Endothelial cell of umbilical vein (primary cell): ENCODE data around the gene SSX2IP. TPM values are rescaled to one million over a fixed set of nuclear protein-coding genes. Genes with fewer than 3 reads are reported as not detected.

Experiments used
- BruUV-seq: library from RNA; stranded (reverse); fragments of 400-500 nt; replicated peaks from 2 replicates; lab custom pipeline; 2021; lab: Mats Ljungman, UMichigan
- CTCF ChIA-PET: fragments of 300-600, 350-600 bp; sonication (Branson Sonifier 250); formaldehyde crosslinking; loops from one replicate; lab custom pipeline; 2021; ENCODE audit warnings: antibody characterized with exemption, inconsistent platforms; lab: Charles Lee
- POLR2A ChIA-PET: fragments of 300-600, 350-600 bp; sonication (Branson Sonifier 250); formaldehyde crosslinking; loops from one replicate; lab custom pipeline; 2021; ENCODE audit warnings: antibody characterized with exemption, inconsistent platforms; lab: Charles Lee
- DNase-seq: peaks from one replicate; pipeline ENCODE4 v3.0.0-alpha.2; 2011; ENCODE audit warnings: low read depth, low spot score
- FAIRE-seq: peaks from 2 replicates; lab custom pipeline; 2011; peaks lifted over from hg19 to GRCh38; lab: Jason Lieb, UNC
- H2AFZ ChIP-seq: 2 replicates; pipeline ENCODE4 v1.6.0; 2012; ENCODE audit warnings: low read depth, low read length, control low read depth, inconsistent platforms
- H3K27ac ChIP-seq: 2 replicates; pipeline ENCODE4 v1.5.1; 2011; ENCODE audit warnings: low read depth, mild to moderate bottlenecking, control low read depth, low read length, moderate library complexity; ENCODE audit not compliant: insufficient read depth
- H3K27me3 ChIP-seq, 2 experiments: 2 replicates each; pipeline versions ENCODE4 v1.6.0 to v1.6.1; 2011; ENCODE audit warnings: low read length in 2 of 2, mixed read lengths in 1 of 2; ENCODE audit not compliant: control insufficient read depth in 2 of 2, insufficient read depth in 2 of 2
- H3K36me3 ChIP-seq, 2 experiments: 2 replicates in 1 of 2; 3 replicates in 1 of 2; pipeline ENCODE4 v1.5.1; 2011; ENCODE audit warnings: low read length in 2 of 2, mild to moderate bottlenecking in 1 of 2, moderate library complexity in 1 of 2; ENCODE audit not compliant: control insufficient read depth in 2 of 2, insufficient read depth in 2 of 2; ENCODE audit errors: extremely low read depth in 1 of 2
- H3K4me1 ChIP-seq: 3 replicates; pipeline ENCODE4 v1.5.1; 2011; ENCODE audit warnings: mild to moderate bottlenecking, low read length; ENCODE audit not compliant: control insufficient read depth, insufficient read depth; ENCODE audit errors: extremely low read depth
- H3K4me2 ChIP-seq: 2 replicates; pipeline ENCODE4 v1.6.1; 2011; ENCODE audit warnings: low read length, control low read depth, mixed read lengths; ENCODE audit not compliant: insufficient read depth
- H3K4me3 ChIP-seq, 3 experiments: fragments of 200-600 bp in 1 of 3; sonication (generic), shearing (Covaris generic) in 1 of 3; replicated peaks in 1 of 3; 2 replicates each; pipeline ENCODE4 v1.5.1; 2011 to 2016; ENCODE audit warnings: control low read depth in 3 of 3, low read length in 3 of 3, mild to moderate bottlenecking in 2 of 3, inconsistent platforms in 1 of 3, low read depth in 1 of 3, moderate library complexity in 1 of 3; ENCODE audit not compliant: insufficient read depth in 1 of 3
- H3K79me2 ChIP-seq: 2 replicates; pipeline ENCODE4 v1.6.0; 2012; ENCODE audit warnings: low read length, inconsistent platforms; ENCODE audit not compliant: control insufficient read depth, insufficient read depth
- H3K9ac ChIP-seq: replicated peaks from 2 replicates; pipeline ENCODE3; 2011; ENCODE audit warnings: low read length, control low read depth; ENCODE audit not compliant: insufficient read depth; ENCODE audit errors: extremely low read depth
- H3K9me1 ChIP-seq: replicated peaks from 3 replicates; pipeline ENCODE4 v1.6.0; 2011; ENCODE audit warnings: mild to moderate bottlenecking, low read length; ENCODE audit not compliant: control insufficient read depth, insufficient read depth; ENCODE audit errors: extremely low read depth
- H3K9me3 ChIP-seq: replicated peaks from 2 replicates; pipeline ENCODE4 v1.5.1; 2012; ENCODE audit warnings: low read length, inconsistent platforms; ENCODE audit not compliant: control insufficient read depth, insufficient read depth
- H4K20me1 ChIP-seq: replicated peaks from 2 replicates; pipeline ENCODE3; 2011; ENCODE audit warnings: mild to moderate bottlenecking, low read length; ENCODE audit not compliant: control insufficient read depth, insufficient read depth; ENCODE audit errors: extremely low read depth
- CTCF ChIP-seq, 2 donors: IDR thresholded peaks; 1 replicate in 1 of 2; 2 replicates in 1 of 2; pipeline ENCODE4 v1.5.1; 2011; ENCODE audit warnings: low read length in 2 of 2, mild to moderate bottlenecking in 2 of 2, moderate library complexity in 2 of 2, control low read depth in 1 of 2, inconsistent platforms in 1 of 2, low read depth in 1 of 2; ENCODE audit not compliant: insufficient read depth in 1 of 2; ENCODE audit errors: extremely low read depth in 1 of 2
- EZH2 ChIP-seq: IDR thresholded peaks from 2 replicates; pipeline ENCODE4 v1.6.1; 2012; ENCODE audit warnings: borderline replicate concordance, low read depth, mild to moderate bottlenecking, moderate library complexity, low read length, inconsistent platforms; ENCODE audit not compliant: severe bottlenecking
- FOS ChIP-seq: IDR thresholded peaks from 2 replicates; pipeline ENCODE4 v1.6.1; 2011; ENCODE audit warnings: mild to moderate bottlenecking, low read length, moderate library complexity, borderline replicate concordance; ENCODE audit not compliant: insufficient read depth
- GATA2 ChIP-seq: IDR thresholded peaks from 2 replicates; pipeline ENCODE4 v1.7.0; 2011; ENCODE audit warnings: low read depth, mild to moderate bottlenecking, moderate library complexity, mixed read lengths, low read length; ENCODE audit not compliant: insufficient read length, insufficient read depth
- JUN ChIP-seq: IDR thresholded peaks from 2 replicates; pipeline ENCODE4 v1.6.1; 2011; ENCODE audit warnings: borderline replicate concordance, low read depth; ENCODE audit not compliant: insufficient read length, insufficient read depth
- MAX ChIP-seq: IDR thresholded peaks from 2 replicates; pipeline ENCODE4 v1.6.1; 2011; ENCODE audit not compliant: insufficient read depth, insufficient read length
- MYC ChIP-seq: IDR thresholded peaks from one replicate; pipeline ENCODE4 v1.6.1; 2011; ENCODE audit warnings: mild to moderate bottlenecking, low read depth, low read length
- POLR2A ChIP-seq: IDR thresholded peaks from 2 replicates; pipeline ENCODE4 v1.6.1; 2012; ENCODE audit warnings: low read depth, mild to moderate bottlenecking, control low read depth, low read length
- POLR2AphosphoS5 ChIP-seq: IDR thresholded peaks from 2 replicates; pipeline ENCODE4 v1.6.1; 2012; ENCODE audit warnings: low read depth, mild to moderate bottlenecking, control low read depth, low read length, moderate library complexity; ENCODE audit not compliant: insufficient read depth
- dilution Hi-C: fragments of 300-500 bp; cut with MboI; formaldehyde crosslinking; loops from one replicate; pipeline ENCODE4 v1.15.0; 2019; ENCODE audit warnings: low sequenced_read_pairs; ENCODE audit not compliant: extremely low pct_ligation_motif_present
- intact Hi-C: fragments of 100-400 bp; cut with micrococcal nuclease; formaldehyde crosslinking; loops from one replicate; pipeline ENCODE4 v1.10.0; 2022
- polyA plus RNA-seq, 4 experiments: library from polyadenylated mRNA; depleted of rRNA in 3 of 4; stranded (reverse) in 3 of 4; unstranded in 1 of 4; fragments of >200 nt; gene quantifications; 2 replicates each; pipeline versions ENCODE4 v1.2.1 to v1.2.3, GENCODE V29; 2011 to 2012; ENCODE audit warnings: missing spikeins in 1 of 4
- total RNA-seq: library from RNA; stranded (reverse); gene quantifications from 2 replicates; pipeline ENCODE4 v1.2.3, GENCODE V29; 2021

The SSX2IP gene
- total and polyA plus RNA-seq, 2 donors (not counting 3 experiments of a cell fraction or from before 2014, with no cell fraction given): 0.77 to 8.4 TPM

GRCh38 chr1:84613026-84613425, 77.2 kb downstream of the SSX2IP start:
- BruUV-seq: no TSS peak
- intact Hi-C loops (loop anchor here (10.0 kb wide), 1 partner anchor 662 kb away; the partner anchor contains the start of gene BCL10), dilution Hi-C loops (loop anchor here (25.0 kb wide), 1 partner anchor 176 kb away; no protein-coding TSS in a partner anchor)
- no peaks in the 10 kb centered on the region for H3K27me3 ChIP-seq
- H3K4me3 ChIP-seq: no peak overlapping the region
- no peaks in the 10 kb centered on the region for H3K36me3 ChIP-seq
- CTCF ChIA-PET: no interaction called here
- H4K20me1 ChIP-seq: no peaks in the 10 kb centered on the region
- H3K27ac ChIP-seq: no peak overlapping the region
- TF ChIP-seq MYC (no peak), POLR2AphosphoS5 (no peak), JUN (no peak), POLR2A (no peak), GATA2 (no peak)
- H3K4me1 ChIP-seq: no peaks in the 10 kb centered on the region
- no peak overlapping the region for H3K4me2 ChIP-seq
- H3K9ac ChIP-seq: no peak overlapping the region
- POLR2A ChIA-PET: no interaction called here
- DNase-seq (no peak), FAIRE-seq (no peak)
- H3K9me1 ChIP-seq: no peaks in the 10 kb centered on the region
- no peaks in the 10 kb centered on the region for H3K79me2 ChIP-seq
- H3K9me3 ChIP-seq: no peaks in the 10 kb centered on the region
- H2AFZ ChIP-seq: no peak overlapping the region

GRCh38 chr1:84611796-84612195, 78.5 kb downstream of the SSX2IP start:
- H3K9me1 ChIP-seq: no peaks in the 10 kb centered on the region
- dilution Hi-C loops (loop anchor here (25.0 kb wide), 1 partner anchor 174 kb away; no protein-coding TSS in a partner anchor), intact Hi-C loops (loop anchor here (10.0 kb wide), 1 partner anchor 663 kb away; the partner anchor contains the start of gene BCL10)
- H3K4me3 ChIP-seq: no peak overlapping the region
- no peak overlapping the region for H3K27ac ChIP-seq
- no peaks in the 10 kb centered on the region for H4K20me1 ChIP-seq
- POLR2A ChIA-PET: interaction anchor here (0.7 kb wide), 1 partner anchor 75 kb away, joined by 3 read pairs; no protein-coding TSS in a partner anchor
- H2AFZ ChIP-seq: peak overlapping the region; percentile 39
- TF ChIP-seq MYC (no peak), CTCF (IDR thresholded peaks at IDR 0.05; ENCODE audit: extremely low read depth in 1 of 2, insufficient read depth in 1 of 2, low read depth in 1 of 2, low read length in 2 of 2) (no peak), POLR2A (no peak), POLR2AphosphoS5 (no peak), FOS (no peak), MAX (no peak), GATA2 (no peak), JUN (no peak), EZH2 (no peak)
- no peak for FAIRE-seq
- BruUV-seq: no TSS peak
- no peaks in the 10 kb centered on the region for H3K4me1 ChIP-seq
- H3K27me3 ChIP-seq: no peaks in the 10 kb centered on the region
- peak; percentile 74 for DNase-seq
- CTCF ChIA-PET: interaction anchor here (0.9 to 1.5 kb wide), 4 partner anchors 9 to 324 kb away, joined by 3 to 7 read pairs (median 4); partner anchors contain the start of genes GNG5 and SPATA1
- H3K36me3 ChIP-seq: no peaks in the 10 kb centered on the region
- no peaks in the 10 kb centered on the region for H3K79me2 ChIP-seq
- H3K4me2 ChIP-seq: no peak overlapping the region
- no peaks in the 10 kb centered on the region for H3K9me3 ChIP-seq
- H3K9ac ChIP-seq: no peak overlapping the region
